Brain microvascular endothelial cell (primary cell): ENCODE results near the gene BCOR.
A peak's percentile ranks its signal among the peaks of the same experiment; 100 is the strongest.

Source experiments
- DNase-seq: peaks from one replicate; pipeline ENCODE4 v3.0.0-alpha.2; 2020
- H3K27ac ChIP-seq: fragments of 250-450 bp; sonication (Bioruptor Pico); 2 replicates; pipeline ENCODE4 v1.5.1; 2020; ENCODE audit warnings: mild to moderate bottlenecking, moderate library complexity
- H3K27me3 ChIP-seq: fragments of 250-450 bp; sonication (Bioruptor Pico); replicated peaks from 2 replicates; pipeline ENCODE4 v1.5.1; 2020; ENCODE audit warnings: mild to moderate bottlenecking
- H3K36me3 ChIP-seq: fragments of 250-450 bp; sonication (Bioruptor Pico); replicated peaks from 2 replicates; pipeline ENCODE4 v1.5.1; 2020; ENCODE audit warnings: mild to moderate bottlenecking
- H3K4me3 ChIP-seq: 2 replicates; pipeline ENCODE4 v1.5.1; 2011; ENCODE audit warnings: low read depth, mild to moderate bottlenecking, control low read depth, low read length, moderate library complexity
- in situ Hi-C: cut with HindIII; loops from 2 replicates; pipeline ENCODE4 v1.10.0; 2017; ENCODE audit warnings: low sequenced_read_pairs, low pct_ligation_motif_present
- TF ChIP-seq, protein P1 (sequence below): IDR thresholded peaks from 2 replicates; pipeline ENCODE4 v1.5.1; 2011; ENCODE audit warnings: low read depth, mild to moderate bottlenecking, moderate library complexity, low read length, control low read depth, inconsistent platforms; ENCODE audit errors: missing control alignments

The BCOR gene

DNA sequence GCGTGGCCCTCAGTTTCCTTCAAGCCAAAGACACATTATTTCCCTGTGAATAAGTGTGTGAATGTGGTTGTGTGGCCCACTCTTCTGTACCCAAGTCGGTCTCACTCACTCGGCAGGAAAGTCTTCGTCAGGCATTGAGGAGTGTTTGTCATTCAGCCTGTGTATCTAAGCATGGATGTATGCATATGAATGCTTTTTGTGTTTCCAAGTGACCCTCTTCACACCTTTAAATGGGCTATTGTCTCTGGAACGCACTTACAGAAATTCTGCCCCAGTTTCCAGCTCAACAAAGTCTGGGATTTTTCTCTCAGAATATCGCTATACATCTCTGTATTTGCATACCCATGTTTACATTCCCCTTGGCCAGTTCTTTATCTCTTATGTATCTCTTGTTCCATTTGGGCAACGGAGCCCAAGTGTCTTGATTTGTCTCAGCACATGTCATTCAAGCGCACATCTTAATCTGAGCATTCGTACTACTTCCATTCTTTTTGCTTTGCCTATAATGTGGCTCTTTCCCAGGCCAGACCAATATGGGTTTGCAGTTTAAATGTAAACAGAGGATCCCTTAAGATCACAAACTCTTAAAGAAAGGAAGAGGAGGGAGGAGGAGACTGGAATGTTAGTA, 4.8 kb downstream of the BCOR start:
- in situ Hi-C loops: no loop called here

DNA sequence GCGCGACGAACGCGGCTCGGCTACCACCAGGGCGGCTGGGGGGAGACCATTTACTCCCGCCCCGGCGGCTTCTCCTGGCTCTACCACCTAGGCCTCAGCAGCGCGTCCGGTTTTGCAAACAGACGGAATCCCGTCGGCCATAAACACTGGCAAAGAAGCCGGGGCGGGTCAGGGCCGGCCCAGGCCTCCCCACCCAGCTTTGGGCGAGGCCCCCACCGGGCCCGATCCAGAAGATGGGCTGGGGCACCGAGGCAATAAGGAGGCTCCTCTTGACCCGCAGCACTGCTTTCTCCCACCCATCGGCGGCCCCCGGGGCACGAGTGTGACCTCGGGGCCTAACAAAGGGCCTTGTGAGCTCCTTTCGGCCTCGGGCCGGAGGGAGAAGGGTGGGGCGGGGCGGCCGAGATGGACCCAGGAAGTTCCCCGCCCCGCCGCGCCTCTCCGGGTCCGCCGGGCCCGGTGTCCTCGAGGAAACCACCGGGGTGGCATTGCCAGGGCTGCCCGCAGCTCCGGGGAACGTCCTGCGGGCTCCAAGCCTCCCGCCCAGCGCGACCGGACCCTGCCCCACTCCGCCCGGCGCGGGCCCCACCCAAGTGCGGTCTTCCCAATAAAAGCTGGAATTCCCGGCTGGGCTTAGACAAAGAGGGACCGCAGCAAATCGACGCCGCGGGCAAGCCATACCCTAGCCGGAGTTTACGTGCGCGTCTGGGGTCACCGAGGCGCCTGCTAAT, 5.9 kb downstream of the BCOR start:
- TF ChIP-seq, protein P1, sequence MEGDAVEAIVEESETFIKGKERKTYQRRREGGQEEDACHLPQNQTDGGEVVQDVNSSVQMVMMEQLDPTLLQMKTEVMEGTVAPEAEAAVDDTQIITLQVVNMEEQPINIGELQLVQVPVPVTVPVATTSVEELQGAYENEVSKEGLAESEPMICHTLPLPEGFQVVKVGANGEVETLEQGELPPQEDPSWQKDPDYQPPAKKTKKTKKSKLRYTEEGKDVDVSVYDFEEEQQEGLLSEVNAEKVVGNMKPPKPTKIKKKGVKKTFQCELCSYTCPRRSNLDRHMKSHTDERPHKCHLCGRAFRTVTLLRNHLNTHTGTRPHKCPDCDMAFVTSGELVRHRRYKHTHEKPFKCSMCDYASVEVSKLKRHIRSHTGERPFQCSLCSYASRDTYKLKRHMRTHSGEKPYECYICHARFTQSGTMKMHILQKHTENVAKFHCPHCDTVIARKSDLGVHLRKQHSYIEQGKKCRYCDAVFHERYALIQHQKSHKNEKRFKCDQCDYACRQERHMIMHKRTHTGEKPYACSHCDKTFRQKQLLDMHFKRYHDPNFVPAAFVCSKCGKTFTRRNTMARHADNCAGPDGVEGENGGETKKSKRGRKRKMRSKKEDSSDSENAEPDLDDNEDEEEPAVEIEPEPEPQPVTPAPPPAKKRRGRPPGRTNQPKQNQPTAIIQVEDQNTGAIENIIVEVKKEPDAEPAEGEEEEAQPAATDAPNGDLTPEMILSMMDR: no peak
- no peak overlapping the region for H3K4me3 ChIP-seq
- in situ Hi-C loops: no loop called here
- H3K27me3 ChIP-seq: no peaks in the 10 kb centered on the region
- no peaks in the 10 kb centered on the region for H3K36me3 ChIP-seq
- DNase-seq: no peak
- no peak overlapping the region for H3K27ac ChIP-seq

More for the DNA sequence above, 4.8 kb downstream of the BCOR start:
- Histone ChIP-seq H3K36me3 (no peaks in the 10 kb centered on the region), H3K4me3 (no peak overlapping the region), H3K27me3 (no peaks in the 10 kb centered on the region), H3K27ac (no peak overlapping the region)
- TF ChIP-seq, protein P1: no peak
- no peak for DNase-seq

DNA sequence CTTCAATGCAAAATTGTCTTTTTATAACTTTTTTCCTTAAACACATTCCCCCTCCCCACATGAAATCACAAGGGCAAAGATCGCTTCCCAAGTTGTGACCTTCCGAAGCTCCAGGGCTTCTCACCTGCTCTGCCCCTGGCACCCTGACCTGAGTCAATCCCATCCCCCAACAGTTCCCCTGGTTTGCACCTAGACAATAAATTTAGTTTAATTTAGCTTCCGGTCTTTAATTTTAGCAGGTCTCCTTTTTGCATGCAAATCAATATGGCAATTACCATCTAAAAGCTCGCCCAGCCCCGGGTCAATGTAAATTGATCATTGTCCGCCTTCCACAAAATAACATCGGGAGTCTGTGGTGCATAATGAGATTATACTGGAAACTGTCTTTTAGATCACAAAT, 6.8 kb downstream of the BCOR start:
- DNase-seq: no peak
- no peak overlapping the region for H3K4me3 ChIP-seq
- H3K27ac ChIP-seq: no peak overlapping the region
- no peaks in the 10 kb centered on the region for H3K36me3 ChIP-seq
- TF ChIP-seq, protein P1: no peak
- in situ Hi-C loops: no loop called here
- H3K27me3 ChIP-seq: no peaks in the 10 kb centered on the region

DNA sequence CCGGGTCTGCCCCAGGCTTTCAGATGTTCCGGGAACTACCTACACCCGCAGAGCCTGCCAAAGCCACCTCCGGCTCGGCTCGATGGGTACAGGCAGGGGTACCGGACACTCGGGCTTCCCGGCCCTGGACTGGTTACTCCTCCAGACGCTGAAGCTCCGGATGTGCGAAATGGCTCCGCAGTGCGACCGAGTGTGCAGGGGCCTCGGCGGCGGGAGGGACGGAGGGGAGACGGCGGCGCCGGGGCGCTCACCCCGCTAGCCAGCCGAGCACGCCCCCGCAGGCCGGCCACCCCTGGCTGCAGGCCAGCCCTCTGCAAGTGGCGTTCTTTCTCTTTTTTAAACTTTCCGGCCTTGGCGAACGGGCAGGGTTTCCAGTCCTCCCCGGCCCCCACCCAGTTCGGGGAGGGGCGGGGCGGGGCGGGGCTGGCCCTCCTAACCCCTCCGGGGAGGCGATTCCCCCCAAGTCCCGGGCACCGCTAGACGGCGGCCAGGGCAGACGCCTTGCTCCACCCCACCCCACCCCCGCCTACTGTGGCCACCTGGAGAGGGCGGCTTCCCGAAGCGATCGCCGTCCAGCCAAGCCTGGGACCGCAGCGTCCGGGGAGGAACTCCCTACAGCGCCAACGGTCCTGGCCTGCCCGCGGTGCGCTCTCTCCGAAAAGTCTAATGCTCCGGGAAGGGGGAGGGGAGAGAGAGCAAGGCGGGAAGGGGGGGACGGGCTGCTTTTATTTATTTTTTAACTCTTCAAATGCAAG, 7.5 kb downstream of the BCOR start:
- no peak for DNase-seq
- Histone ChIP-seq H3K4me3 (peak overlapping the region; percentile 40), H3K27ac (no peak overlapping the region), H3K27me3 (no peaks in the 10 kb centered on the region), H3K36me3 (no peaks in the 10 kb centered on the region)
- TF ChIP-seq, protein P1: no peak
- in situ Hi-C loops: no loop called here

DNA sequence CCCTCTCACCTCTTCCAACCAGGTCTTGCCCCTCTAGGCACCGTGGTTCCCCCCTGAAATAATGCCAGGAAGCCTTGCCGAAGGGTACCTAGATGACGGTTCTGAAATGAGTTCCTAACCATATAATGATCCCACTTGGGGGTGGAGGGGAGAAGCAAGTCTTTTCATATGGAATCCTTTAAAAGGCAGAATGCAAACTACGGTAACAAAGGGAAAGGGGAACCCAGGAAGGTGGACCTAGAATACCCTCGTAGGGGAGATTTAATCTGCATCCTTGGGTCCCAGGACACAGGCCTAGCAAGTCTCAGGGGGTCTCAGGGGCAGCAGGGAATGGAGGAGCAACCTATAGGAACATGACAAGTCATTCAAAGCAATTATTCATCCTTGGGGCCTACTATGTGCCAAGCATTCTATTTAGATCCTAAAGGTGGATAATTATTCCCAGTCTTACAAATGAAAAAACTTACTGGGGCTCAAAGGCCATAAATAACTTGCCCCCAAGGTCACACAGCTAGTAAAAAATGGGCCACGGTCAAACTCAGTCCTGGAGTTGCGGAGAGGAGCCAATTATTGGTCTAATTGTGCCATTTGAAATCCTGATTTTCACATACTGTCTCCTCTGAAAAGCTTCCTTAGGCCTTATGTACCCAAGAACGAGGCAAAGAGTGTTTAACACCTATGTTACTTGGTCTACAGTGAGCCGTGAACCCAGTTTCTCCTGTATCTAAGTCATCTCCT, 8.8 kb downstream of the BCOR start:
- Histone ChIP-seq H3K4me3 (no peak overlapping the region), H3K27me3 (no peaks in the 10 kb centered on the region), H3K36me3 (no peaks in the 10 kb centered on the region), H3K27ac (no peak overlapping the region)
- in situ Hi-C loops: no loop called here
- DNase-seq: no peak
- TF ChIP-seq, protein P1: no peak
